NCI-H2227 (cell line): Measurements from ENCODE around the gene EFNA1.
"Not testable (repeated sequence)": the region's sequence is repeated elsewhere in the genome, so short reads cannot be mapped to it uniquely, and the experiment has no call there.

Experiments
- DNase-seq: peaks from one replicate; lab custom pipeline; 2025; ENCODE audit not compliant: unreplicated experiment; lab: John Stamatoyannopoulos, UW

The EFNA1 gene

GRCh38 chr1:155092131-155092530 lies 35.5 kb upstream of the EFNA1 start:
- DNase-seq: no peak

- no peak for DNase-seq
Measured at GRCh38 chr1:155092641-155093040, 35.0 kb upstream of the EFNA1 start.

- DNase-seq: peak; percentile 90
Measured at GRCh38 chr1:155093911-155094621, 33.6 kb upstream of the EFNA1 start.

GRCh38 chr1:155094622-155094948 lies 33.1 kb upstream of the EFNA1 start:
- no peak for DNase-seq

GRCh38 chr1:155099331-155099730 lies 28.3 kb upstream of the EFNA1 start:
- DNase-seq: no peak

GRCh38 chr1:155103325-155103724 lies 24.4 kb upstream of the EFNA1 start:
- no peak for DNase-seq

GRCh38 chr1:155104605-155105534 lies 22.8 kb upstream of the EFNA1 start:
- no peak for DNase-seq

- DNase-seq: peak; percentile 73
Measured at GRCh38 chr1:155105604-155106011, 22.1 kb upstream of the EFNA1 start.

- no peak for DNase-seq
Measured at GRCh38 chr1:155106862-155107261, 20.8 kb upstream of the EFNA1 start.

- DNase-seq: no peak
Measured at GRCh38 chr1:155107309-155108264, 20.1 kb upstream of the EFNA1 start.

- DNase-seq: no peak
Measured at GRCh38 chr1:155108296-155108695, 19.4 kb upstream of the EFNA1 start.

- no peak for DNase-seq
Measured at GRCh38 chr1:155110381-155110780, 17.3 kb upstream of the EFNA1 start.

- DNase-seq: no peak
Measured at GRCh38 chr1:155110826-155111225, 16.9 kb upstream of the EFNA1 start.

GRCh38 chr1:155113450-155113980 lies 14.2 kb upstream of the EFNA1 start:
- DNase-seq: no peak

- DNase-seq: no peak
Measured at GRCh38 chr1:155116113-155116764, 11.4 kb upstream of the EFNA1 start.

GRCh38 chr1:155117610-155118009 lies 10.1 kb upstream of the EFNA1 start:
- DNase-seq: no peak

- DNase-seq: not testable (repeated sequence)
Measured at GRCh38 chr1:155118090-155118489, 9.6 kb upstream of the EFNA1 start.

- DNase-seq: no peak
Measured at GRCh38 chr1:155120253-155120652, 7.4 kb upstream of the EFNA1 start.

- no peak for DNase-seq
Measured at GRCh38 chr1:155121249-155121648, 6.4 kb upstream of the EFNA1 start.

- no peak for DNase-seq
Measured at GRCh38 chr1:155122308-155122707, 5.4 kb upstream of the EFNA1 start.
